Stimulated activated CD8-positive, alpha-beta memory T cell treated with anti-CD3 and anti-CD28 coated beads, Interleukin-15, amount 100 ng/mL, for 24 hours (primary cell): ENCODE data around the gene SPRY4.
"Not testable (repeated sequence)": the region's sequence is repeated elsewhere in the genome, so short reads cannot be mapped to it uniquely, and the experiment has no call there.

ENCODE experiments used
- DNase-seq: peaks from one replicate; pipeline ENCODE4 v3.0.0-alpha.2; 2020; ENCODE audit warnings: low read depth

SPRY4 gene

DNA sequence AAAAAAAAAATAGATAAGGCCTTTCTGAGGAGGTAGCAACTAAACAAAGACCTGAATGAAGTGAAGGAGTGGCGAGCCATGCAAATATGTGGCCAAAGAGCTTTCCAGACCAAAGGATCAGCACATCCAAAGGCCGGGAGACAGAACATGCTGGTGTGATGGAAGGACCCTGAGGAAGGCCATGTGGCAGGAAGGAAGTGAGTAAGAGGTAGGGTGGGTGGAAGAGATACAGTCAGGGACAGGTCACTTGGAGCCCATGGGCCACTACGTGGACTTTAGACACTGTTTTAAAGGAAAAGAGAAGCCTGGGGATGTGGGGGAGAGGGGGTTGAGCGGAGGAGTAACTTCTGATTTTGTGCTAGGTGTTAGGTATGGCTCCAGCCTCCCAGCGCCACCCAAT is 31.3 kb downstream of the SPRY4 start:
- DNase-seq, result no peak

DNA sequence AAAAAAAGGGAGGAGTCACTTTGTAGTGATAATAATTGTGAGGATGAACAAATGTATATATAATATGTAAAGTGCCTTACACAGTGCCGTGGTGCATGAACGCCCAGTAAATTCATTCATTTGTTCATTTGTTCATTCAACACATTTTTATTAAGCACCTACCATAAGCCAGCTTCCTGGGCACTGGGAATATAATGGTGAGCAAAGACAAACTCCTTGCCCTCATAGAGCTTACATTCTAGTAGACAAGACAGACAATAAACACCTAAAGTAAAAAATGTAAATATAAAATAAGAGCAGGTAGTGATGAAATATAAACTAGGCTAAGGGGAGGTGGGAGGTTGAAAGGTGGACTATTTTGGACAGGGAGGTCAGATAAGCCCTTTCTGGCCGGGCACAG is 32.0 kb downstream of the SPRY4 start:
- DNase-seq, result no peak

- DNase-seq, result no peak
Observed at GRCh38 chr5:142292249-142292648, 32.6 kb downstream of the SPRY4 start.

DNA sequence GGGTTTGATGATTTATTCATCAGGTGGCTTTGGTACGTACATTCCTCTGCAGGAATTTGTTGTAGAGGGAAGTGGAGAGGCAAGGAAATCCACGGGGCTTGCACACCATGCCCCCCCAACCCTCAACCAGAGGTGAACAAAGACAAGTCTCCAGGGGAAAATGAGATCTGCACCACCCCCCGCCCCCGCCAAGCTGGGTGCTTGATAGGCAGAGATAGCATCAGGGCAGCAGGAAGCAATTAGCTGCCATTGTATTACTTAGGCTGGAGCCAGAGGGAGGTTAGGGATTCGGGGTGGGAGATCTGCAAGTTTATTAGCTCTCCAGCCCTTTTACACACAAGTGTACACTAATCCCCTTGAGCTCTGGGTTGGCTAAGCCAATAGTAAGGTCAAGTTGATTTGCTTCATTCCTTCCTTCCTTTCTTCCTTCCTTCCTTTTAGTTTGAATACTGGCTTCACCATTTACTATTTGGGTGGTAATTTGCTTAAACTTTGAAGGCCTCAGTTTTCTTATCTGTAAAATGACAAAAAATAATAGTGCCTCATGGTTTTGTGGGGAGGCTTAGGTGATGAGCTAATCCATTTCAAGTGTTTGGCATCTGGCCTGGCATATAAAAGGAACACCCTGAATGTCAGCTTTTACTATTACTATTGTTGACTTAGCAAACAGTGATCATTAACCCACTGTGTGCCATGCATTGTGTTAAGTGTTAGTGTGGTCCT is 34.1 kb downstream of the SPRY4 start:
- DNase-seq, result no peak

GRCh38 chr5:142289708-142290576 is 34.9 kb downstream of the SPRY4 start:
- DNase-seq, result no peak

GRCh38 chr5:142287973-142288313 is 36.9 kb downstream of the SPRY4 start:
- DNase-seq, result no peak

DNA sequence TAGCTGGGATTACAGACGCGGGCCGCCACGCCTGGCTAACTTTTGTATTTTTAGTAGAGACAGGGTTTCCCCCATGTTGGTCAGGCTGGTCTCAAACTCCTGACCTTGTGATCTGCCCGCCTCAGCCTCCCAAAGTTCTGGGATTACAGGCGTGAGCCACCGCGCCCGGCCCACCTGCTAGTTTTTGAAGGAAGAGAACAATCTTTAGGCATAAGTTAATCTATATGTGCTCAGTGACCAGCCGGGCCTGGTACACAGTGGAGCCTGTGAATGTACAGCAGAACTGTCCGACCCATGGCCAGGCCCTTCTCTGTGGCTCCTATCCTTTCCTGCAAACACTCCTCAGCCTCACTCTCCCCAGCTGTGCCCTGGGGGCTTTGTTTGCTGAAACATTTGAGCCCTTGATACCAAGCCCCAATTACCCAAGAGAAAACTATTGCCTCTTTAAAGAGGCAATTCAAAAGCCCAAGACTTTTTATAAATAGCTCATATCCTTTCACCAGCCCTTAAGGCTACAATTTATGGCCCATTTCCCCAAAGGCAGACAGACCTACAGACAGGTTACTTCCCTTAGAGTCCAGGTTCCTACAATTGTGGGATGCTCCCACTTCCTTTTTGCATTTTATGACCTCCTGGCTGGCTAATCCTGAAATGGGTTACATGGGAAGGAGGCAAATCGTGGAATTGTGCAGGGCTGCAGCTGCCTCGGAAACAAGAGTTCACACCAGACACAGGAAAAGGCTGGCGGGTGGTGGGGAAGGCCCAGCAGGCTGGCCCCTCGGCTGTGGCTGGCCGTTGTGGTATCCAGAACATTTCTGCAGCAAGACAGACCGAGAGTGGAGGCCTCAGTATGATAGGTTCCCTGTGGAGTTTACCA is 37.5 kb downstream of the SPRY4 start:
- DNase-seq, result no peak

GRCh38 chr5:142286111-142286510 is 38.7 kb downstream of the SPRY4 start:
- no peak for DNase-seq

DNA sequence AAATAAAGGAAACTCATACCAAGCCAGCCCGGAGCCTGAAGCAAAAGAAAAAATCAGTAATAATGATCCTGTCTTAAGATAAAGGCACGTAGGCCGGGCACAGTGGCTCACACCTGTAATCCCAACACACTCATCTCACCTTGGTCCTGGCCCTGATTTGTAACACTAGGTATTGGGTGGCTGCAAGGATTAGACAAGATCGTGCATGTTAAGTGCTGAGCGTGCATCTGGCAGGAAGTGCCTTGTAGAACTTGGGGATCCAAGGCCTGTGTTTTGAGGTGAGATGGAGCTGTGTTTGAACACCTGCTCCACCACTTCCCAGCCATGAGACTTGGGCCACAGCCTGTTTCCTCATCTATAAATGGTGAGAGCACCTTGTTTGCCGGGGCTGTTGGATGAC is 41.5 kb downstream of the SPRY4 start:
- DNase-seq, result no peak

DNA sequence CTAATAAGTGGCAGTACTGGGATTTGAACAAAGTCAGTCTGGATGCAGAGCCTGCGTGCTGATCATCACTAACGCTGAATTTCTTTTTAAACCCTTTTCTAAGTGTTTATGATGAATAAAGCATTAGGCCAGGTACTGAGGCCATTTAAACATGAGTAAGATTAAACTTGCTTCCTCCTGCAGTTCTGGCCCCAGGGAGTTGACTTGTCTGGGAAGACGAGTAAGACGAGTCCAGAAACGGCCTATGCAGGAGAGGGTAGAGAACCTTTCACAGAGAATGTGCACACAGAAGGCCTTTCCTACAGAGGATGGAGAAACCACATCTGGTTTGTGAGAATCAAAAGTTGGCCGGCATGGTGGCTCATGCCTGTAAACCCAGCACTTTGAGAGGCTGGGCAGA is 42.9 kb downstream of the SPRY4 start:
- no peak for DNase-seq

DNA sequence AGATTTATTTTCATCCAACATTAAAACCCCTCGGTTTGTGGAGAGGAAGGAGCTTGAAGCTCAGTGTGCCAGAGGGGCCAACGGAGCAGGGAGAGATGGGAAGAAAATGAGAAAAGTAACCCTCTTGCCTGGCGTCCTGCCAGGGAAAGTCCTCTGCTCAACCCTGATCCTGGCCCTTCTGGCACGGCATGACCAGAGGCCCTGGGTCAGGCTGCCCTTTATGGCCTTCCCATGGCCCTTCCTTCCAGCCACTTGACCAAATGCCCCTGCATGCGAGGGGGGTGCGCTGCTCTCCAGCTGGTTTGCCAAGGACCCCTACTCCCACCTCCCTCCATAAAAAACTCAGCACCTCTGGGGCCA is 43.8 kb downstream of the SPRY4 start:
- DNase-seq, result no peak

GRCh38 chr5:142280066-142281007 is 44.5 kb downstream of the SPRY4 start:
- no peak for DNase-seq

DNA sequence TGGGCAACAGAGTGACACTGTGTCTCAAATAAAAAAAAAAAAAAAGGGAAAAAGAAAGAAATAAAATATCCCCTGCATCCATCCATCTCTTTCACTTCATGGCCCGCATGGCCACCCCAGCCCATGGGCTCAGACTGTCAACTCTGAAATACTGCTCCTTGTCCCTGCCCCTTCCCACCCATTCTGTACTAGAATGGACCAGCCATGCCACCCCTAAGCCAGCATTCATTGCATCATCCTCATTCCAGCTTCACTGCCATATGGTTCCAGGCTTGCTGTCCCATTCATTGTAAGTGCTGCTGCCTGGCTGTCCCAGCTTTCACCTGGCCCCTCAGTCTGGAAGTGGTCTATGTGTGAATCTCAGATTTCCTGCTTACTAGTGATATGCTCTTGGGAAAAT is 46.2 kb downstream of the SPRY4 start:
- DNase-seq, result no peak

DNA sequence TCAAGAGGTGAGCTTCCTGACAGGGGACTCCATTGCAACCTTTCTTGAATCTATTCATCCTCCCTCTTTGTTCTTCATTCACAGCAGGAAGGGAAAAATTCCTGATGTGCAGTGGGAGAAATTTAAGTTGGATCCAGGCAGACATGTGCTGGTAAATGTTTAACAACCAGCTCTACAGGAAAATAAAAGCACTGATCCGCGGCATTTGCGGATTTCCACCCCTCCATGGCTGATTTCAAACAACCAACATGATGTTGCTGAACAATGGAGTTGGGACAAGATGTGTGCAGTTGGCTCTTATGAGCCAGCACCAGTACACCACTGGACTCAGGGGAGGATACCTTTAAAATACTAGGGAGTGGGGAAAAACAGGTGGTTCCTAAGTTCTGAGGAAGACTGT is 47.0 kb downstream of the SPRY4 start:
- no peak for DNase-seq

DNA sequence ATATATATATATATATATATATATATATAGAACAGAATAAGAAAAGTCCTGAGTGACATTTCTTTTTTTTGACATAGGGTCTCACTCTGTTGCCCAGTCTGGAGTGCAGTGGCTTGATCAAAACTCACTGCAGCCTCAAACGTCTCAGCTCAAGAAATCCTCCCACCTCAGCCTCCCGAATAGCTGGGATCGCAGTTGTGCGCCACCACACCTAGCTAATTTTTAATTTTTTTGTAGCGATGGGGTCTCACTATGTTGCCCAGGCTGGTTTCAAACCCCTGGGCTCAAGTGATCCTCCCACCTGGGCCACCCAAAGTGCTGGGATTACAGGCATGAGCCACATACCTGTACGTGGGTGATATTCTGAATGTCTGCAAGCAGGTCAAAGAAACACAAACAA is 48.3 kb downstream of the SPRY4 start:
- DNase-seq, result no peak

GRCh38 chr5:142275496-142275895 is 49.3 kb downstream of the SPRY4 start:
- no peak for DNase-seq

- not testable (repeated sequence) for DNase-seq
Observed at GRCh38 chr5:142272596-142272995, 52.2 kb downstream of the SPRY4 start.

- DNase-seq, result not testable (repeated sequence)
Observed at GRCh38 chr5:142264084-142264483, 60.7 kb downstream of the SPRY4 start.

DNA sequence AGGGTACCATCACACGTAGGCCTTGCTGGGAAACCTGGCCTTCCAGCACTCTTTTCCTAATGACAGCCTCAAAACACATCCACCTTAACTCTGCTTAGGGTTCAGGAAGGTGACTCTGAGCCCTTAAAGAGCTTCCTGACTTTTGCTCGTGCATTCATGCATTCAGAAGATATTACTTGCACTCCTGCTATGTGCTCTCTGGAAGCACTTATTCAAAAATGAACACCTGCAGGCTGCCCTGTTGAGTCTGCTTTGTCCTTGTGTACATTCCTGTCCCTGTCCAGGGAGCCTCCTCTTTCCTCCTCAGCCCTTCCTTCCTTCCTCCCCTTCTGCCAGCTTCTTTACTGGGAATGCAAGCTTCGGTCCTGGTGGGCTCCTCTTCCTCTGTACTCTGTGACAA is 61.5 kb downstream of the SPRY4 start:
- DNase-seq, result no peak

DNA sequence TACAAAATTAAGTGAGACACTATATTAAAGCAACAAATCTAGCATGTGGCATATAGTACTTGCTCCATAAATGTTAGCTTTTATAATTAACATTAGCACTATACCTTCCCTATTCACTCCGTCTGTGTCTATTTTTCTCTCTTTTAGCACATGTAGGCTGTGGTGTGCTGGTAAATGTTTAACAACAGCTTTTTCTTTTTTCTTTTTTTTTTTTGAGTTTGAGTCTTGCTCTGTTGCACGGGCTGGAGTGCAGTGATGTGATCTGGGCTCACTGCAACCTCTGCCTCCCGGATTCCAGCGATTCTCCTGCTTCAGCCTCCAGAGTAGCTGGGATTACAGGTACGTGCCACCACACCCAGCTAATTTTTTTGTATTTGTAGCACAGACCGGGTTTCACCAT is 62.1 kb downstream of the SPRY4 start:
- no peak for DNase-seq
